Measurements from ENCODE around the gene EEFSEC. TPM values are rescaled to one million over a fixed set of nuclear protein-coding genes. Genes with fewer than 3 reads are reported as not detected.
A peak's percentile ranks its signal among the peaks of the same experiment; 100 is the strongest.

Gene EEFSEC
- total and polyA plus RNA-seq, 2 of the 8 experiments (the other 6 are each of a cell fraction or from before 2014, with no cell fraction given) = 13.1 to 19.8 TPM

GRCh38 chr3:128152419-128153155, 694 bp upstream of the EEFSEC start:
- ChIA-PET CTCF (ENCODE audit: partially characterized antibody) (no interaction called here), POLR2A (ENCODE audit: partially characterized antibody) (interaction anchor here (0.8 to 1.9 kb wide), 3 partner anchors 8 to 45 kb away, joined by 3 to 11 read pairs (median 7); partner anchors contain the start of gene RUVBL1)
- TF ChIP-seq SP4 (IDR thresholded peaks at IDR 0.05; ENCODE audit: low read length) = no peak
- no peak for TF ChIP-seq TCF12 (IDR thresholded peaks at IDR 0.05; ENCODE audit: low read depth, low read length)
- no peak for TF ChIP-seq CBX5 (IDR thresholded peaks at IDR 0.05; ENCODE audit: low read depth, low read length)
- no peaks in the 10 kb centered on the region; a peak in 1 of 7 replicates for H3K27me3 ChIP-seq (replicated peaks in 1 of 4; ENCODE audit: control insufficient read depth in 3 of 4, extremely low read depth in 1 of 4, insufficient read depth in 3 of 4, low read length in 3 of 4)
- H3K4me2 ChIP-seq (ENCODE audit: insufficient read depth in 1 of 2, low read depth in 2 of 2, low read length in 2 of 2) = peak overlapping the region; percentile 64 to 81
- peaks cover 0 to 4% (median 2%) of the 10 kb centered on the region in 4 experiments; a peak in 2 of 8 replicates for H3K36me3 ChIP-seq (ENCODE audit: control insufficient read depth in 2 of 4, insufficient read depth in 4 of 4, low read length in 3 of 4)
- WGBS, 2 experiments (ENCODE audit: extremely low coverage in 1 of 2, insufficient coverage in 1 of 2, insufficient read length in 1 of 2, insufficient replicate concordance in 2 of 2, low coverage in 1 of 2, low lambda C conversion rate in 2 of 2, missing lambda C conversion rate in 1 of 2) = 74% methylated on average over 10 of the region's 29 CpGs; no CpG with 5 or more reads in 1 of the 2 experiments
- no peak overlapping the region; the same call in 1 of the 2 replicates for H4K8ac ChIP-seq (ENCODE audit: extremely low read depth, insufficient read depth, low read length)
- no peaks in the 10 kb centered on the region for H3K79me2 ChIP-seq (ENCODE audit: control insufficient read depth in 1 of 2, insufficient read depth in 2 of 2, low read length in 2 of 2)
- peak overlapping the region; percentile 77 to 92 (median 84) for H3K4me3 ChIP-seq (ENCODE audit: extremely low read depth in 1 of 4, insufficient read depth in 2 of 4, low read depth in 3 of 4, low read length in 4 of 4)
- H3K9ac ChIP-seq (replicated peaks in 1 of 4; ENCODE audit: extremely low read depth in 1 of 4, low read depth in 3 of 4, low read length in 3 of 4) = no peak overlapping the region; a peak in 1 of 7 replicates
- no peak overlapping the region for H4K91ac ChIP-seq (replicated peaks; ENCODE audit: insufficient read length, low read length)
- H3K27ac ChIP-seq (ENCODE audit: low read depth, low read length) = no peak overlapping the region
- H3K56ac ChIP-seq (replicated peaks; ENCODE audit: insufficient read length, low read depth, low read length) = no peak overlapping the region
- no peak overlapping the region for H3K4ac ChIP-seq (replicated peaks; ENCODE audit: insufficient read length, low read depth, low read length)
- no peak overlapping the region for H2BK20ac ChIP-seq (ENCODE audit: low read length)
- peaks cover 2 to 5% of the 10 kb centered on the region in 2 experiments; a peak in 2 of 4 replicates for H3K9me3 ChIP-seq (ENCODE audit: insufficient read depth in 2 of 2, low read depth in 1 of 2, low read length in 1 of 2)
- H2AK5ac ChIP-seq (ENCODE audit: low read depth, low read length) = no peak overlapping the region
- DNase-seq (ENCODE audit: low read depth in 1 of 2, low spot score in 2 of 2) = no peak
- H3K4me1 ChIP-seq (replicated peaks in 1 of 4; ENCODE audit: control insufficient read depth in 3 of 4, insufficient read depth in 4 of 4, low read length in 3 of 4) = peaks cover 0 to 1% (median 0%) of the 10 kb centered on the region in 4 experiments; a peak in 1 of 7 replicates
- FAIRE-seq = no peak
- H3K14ac ChIP-seq (ENCODE audit: insufficient read length) = no peak overlapping the region
- H3K23me2 ChIP-seq (ENCODE audit: low read depth, low read length) = no peaks in the 10 kb centered on the region; the same call in 1 of the 2 replicates
- H2BK5ac ChIP-seq (ENCODE audit: low read depth, low read length) = no peak overlapping the region
- H3K79me1 ChIP-seq (ENCODE audit: low read depth, low read length) = no peaks in the 10 kb centered on the region
- H4K20me1 ChIP-seq (replicated peaks in 1 of 2; ENCODE audit: control insufficient read depth in 1 of 2, insufficient read depth in 2 of 2, low read length in 2 of 2) = peaks cover 0 to 1% of the 10 kb centered on the region in 2 experiments
- H2AFZ ChIP-seq (ENCODE audit: low read length) = peak overlapping the region; percentile 96; the same call in 1 of the 2 replicates
- H2BK120ac ChIP-seq (replicated peaks; ENCODE audit: low read depth, low read length) = no peak overlapping the region
- H3K23ac ChIP-seq (ENCODE audit: insufficient read length) = no peak overlapping the region
- H2BK12ac ChIP-seq (ENCODE audit: low read depth, low read length) = no peak overlapping the region; the same call in 1 of the 2 replicates
- no peak overlapping the region for H3K18ac ChIP-seq (ENCODE audit: extremely low read depth, low read length)
- no peak overlapping the region for H2BK15ac ChIP-seq (ENCODE audit: low read length)
- H4K5ac ChIP-seq (ENCODE audit: insufficient read length, low read depth, low read length) = no peak overlapping the region
